H4 (cell line): ENCODE measurements around the gene FAM53A. TPM values are rescaled to one million over a fixed set of nuclear protein-coding genes. Genes with fewer than 3 reads are reported as not detected.
"Not testable (repeated sequence)": the region's sequence is repeated elsewhere in the genome, so short reads cannot be mapped to it uniquely, and the experiment has no call there.

Experiments
- DNase-seq: peaks from one replicate; pipeline ENCODE4 v3.0.0-alpha.2; 2015; ENCODE audit warnings: low spot score
- total RNA-seq: library from RNA; depleted of rRNA; stranded (reverse); fragments of >200 nt; shearing (Covaris generic); gene quantifications from 2 replicates; pipeline ENCODE4 v1.2.3, GENCODE V29; 2014

FAM53A gene
- total RNA-seq, 1 experiment from 2014 or later, result 0.46 TPM

- no peak for DNase-seq
These were observed 61.9 kb downstream of the FAM53A start for GRCh38 chr4:1622238-1622637.

DNA sequence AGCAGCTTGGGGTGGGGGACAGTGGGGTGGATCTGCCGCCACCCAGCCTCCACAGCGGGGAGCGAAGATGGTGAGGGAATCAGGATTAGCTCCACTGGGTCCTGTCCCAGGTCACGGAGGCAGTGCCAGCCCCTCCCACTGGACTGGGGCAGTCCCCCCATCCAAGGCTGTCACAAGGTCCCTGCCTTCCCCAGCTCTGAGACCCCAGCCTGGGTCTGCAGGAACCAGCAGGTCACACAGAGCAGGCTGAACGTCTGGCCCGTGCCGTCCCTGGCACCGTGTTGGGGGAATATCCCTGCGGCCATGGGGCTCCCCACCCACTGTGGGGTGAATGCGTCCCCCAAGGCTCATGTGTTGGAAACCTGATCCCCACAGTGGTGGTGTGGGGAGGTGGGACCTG is 62.6 kb downstream of the FAM53A start:
- DNase-seq, result no peak

DNA sequence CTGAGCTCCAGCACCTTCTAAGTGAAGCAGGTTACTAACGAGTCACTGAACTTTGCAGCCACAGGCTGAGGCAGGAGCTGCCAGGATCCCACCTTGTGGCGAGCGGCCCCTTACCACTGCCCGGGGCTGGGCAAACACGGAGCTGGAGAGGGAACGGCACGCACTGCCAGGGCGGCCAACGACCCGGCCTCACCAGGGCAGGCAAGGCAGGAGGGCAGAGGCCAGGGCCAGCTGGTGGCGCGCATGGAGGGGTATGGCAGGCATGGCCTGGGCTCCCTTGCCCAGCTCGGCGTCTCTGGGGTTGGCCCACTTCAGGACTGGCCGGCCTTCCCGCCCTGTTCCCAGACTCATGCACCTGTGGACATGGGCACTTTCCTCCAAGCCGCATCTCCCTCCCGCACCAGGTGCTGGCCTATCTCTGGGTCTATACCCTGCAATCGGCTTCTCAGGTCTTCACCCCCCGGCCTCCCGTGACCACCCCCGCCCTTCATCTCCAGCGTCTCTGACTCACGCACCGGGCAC is 64.9 kb downstream of the FAM53A start:
- no peak for DNase-seq

- DNase-seq, result no peak
These were observed 65.7 kb downstream of the FAM53A start for GRCh38 chr4:1618438-1618837.

GRCh38 chr4:1616557-1616930 is 67.6 kb downstream of the FAM53A start:
- no peak for DNase-seq

DNA sequence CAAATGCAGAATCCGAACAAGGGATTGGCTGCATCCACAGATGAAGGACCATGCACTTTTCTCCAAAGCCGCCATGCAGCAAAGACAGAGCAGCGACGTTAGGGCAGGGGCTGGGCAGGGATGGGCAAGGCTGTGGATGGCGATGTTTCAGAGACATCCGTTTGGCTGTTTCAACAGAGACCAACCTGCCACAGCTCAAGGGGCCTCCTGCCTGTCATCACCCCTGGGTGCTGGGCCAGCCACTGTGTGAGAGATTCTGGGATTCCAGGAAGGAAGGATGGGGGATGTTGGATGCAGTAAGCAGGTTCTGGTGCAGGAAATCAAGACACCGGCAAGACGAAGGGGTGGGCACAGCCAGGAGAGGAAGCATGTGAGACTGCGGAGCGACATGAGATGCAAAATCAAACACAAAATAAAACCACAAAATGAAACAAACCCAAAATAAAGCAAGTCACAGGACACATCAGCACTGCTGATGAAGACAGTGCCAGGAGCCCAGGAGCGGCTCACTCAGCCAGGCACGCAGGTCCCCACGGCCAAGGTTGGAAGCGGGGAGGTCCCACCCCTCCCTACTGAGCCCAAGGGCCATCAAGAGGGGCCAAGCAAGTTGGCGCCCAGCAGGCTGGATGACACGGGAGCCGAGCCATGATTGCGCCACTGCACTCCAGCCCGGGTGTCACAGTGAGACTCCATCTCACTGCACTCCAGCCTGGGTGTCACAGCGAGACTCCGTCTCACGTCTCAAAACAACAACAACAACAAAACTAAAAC is 68.1 kb downstream of the FAM53A start:
- no peak for DNase-seq

DNA sequence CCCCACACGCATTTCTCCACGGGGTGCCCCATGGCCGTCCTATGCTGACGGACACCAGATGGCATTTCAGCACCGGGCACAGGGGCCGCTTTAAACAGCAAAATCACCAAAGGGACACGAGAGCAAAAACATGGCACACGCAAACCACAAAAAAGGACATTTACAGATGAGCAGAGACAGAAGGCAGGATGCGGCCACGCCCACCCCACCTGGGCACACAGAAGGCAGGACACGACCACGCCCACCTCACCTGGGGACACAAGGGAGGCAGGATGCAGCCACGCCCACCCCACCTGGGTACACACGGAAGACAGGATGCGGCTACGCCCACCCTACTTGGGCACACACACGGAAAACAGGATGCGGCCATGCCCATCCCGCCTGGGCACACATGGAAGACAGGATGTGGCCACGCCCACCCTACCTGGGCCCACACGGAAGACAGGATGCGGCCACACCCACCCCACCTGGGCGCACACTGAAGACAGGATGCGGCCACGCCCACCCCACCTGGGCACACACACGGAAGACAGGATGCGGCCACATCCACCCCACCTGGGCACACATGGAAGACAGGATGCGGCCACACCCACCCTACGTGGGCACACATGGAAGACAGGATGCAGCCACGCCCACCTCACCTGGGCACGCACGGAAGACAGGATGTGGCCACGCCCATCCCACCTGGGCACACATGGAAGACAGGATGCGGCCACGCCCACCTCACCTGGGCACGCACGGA is 69.1 kb downstream of the FAM53A start:
- DNase-seq, result no peak

DNA sequence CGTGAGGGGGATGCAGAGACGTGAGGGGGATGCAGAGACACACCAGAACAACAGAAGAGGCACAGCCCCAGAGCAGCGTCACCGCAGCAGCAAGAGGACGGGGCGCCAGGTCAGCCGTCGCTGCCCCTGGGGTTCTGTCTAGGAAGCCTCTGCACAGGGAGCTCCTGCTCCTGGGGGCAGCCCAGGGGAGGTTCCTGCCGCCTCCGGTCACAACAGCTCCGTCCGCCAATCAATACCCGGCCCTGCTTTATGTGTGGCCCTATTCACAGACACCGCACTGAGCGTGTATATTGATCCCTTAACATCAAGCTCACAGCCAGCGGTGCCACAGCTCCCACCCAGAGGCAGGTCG is 69.6 kb downstream of the FAM53A start:
- no peak for DNase-seq

DNA sequence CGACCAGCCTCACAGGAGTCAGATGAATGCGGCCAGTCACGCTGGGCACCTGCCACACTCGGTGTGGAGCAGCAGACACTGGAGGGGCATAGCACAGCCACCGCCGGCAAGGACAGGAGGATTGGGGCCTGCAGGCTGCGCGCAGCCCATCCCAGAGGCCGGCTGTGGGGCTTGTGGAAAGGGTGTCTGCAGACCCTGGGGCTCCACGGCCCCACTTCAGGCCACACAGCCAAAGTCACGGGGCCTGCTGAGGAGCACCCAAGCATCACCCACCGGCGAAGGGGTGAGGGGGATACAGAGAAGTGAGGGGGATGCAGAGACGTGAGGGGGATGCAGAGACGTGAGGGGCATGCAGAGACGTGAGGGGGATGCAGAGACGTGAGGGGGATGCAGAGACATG is 70.1 kb downstream of the FAM53A start:
- no peak for DNase-seq

- no peak for DNase-seq
These were observed 71.0 kb downstream of the FAM53A start for GRCh38 chr4:1613099-1613495.

GRCh38 chr4:1612278-1613098 is 71.6 kb downstream of the FAM53A start:
- no peak for DNase-seq

DNA sequence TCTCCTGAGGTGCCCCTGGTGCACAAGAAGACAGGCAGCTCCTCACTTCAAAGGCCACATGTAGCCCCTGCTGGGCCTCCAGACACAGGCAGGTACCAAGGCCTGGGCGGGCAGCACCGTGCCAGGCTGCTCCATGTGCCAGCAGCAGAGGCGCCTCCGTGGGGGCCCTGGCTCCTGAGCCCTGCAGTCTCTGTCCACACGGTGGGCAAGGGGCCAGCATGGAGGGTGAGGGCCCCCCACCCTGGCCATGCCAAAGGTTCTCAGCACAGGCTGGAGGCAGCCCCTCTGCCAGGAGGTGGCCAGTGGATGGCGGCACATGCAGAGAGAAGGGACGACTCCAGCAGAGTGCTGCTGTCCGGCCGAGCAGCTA is 72.6 kb downstream of the FAM53A start:
- DNase-seq, result no peak

DNA sequence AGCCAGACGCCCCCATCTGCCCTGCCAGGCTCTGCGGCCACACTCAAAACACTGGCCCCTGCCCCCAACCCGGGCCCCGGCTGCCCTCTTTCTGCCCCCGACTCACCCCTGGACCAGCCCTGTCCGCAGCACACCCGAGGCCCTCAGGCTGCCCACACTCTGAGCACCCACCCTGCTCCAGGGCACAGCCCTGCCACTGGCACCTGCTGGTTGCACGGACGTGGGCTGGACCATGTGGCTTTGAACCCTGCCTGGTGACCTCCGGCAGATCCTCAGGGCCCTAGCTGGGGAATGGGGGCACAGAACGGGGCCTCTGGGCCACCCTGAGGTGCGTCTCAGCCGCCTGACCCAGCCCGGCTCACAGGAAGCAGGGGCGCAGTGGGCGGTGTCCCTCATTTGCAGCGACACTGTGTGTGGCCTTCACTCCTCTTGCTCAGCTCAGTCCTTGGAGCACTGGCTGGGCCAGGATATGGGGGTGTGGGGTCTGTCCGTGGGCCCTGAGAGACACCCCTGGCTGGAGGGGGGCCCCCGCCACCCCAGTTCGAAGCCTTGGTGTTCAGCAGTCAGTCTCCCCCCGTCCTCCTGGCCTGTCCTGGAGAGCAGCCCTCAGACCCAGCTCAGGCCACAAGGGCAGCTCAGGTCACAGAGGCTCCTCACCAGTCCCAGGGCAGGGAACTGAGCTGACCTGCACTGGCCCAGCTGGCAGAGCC is 73.2 kb downstream of the FAM53A start:
- no peak for DNase-seq

DNA sequence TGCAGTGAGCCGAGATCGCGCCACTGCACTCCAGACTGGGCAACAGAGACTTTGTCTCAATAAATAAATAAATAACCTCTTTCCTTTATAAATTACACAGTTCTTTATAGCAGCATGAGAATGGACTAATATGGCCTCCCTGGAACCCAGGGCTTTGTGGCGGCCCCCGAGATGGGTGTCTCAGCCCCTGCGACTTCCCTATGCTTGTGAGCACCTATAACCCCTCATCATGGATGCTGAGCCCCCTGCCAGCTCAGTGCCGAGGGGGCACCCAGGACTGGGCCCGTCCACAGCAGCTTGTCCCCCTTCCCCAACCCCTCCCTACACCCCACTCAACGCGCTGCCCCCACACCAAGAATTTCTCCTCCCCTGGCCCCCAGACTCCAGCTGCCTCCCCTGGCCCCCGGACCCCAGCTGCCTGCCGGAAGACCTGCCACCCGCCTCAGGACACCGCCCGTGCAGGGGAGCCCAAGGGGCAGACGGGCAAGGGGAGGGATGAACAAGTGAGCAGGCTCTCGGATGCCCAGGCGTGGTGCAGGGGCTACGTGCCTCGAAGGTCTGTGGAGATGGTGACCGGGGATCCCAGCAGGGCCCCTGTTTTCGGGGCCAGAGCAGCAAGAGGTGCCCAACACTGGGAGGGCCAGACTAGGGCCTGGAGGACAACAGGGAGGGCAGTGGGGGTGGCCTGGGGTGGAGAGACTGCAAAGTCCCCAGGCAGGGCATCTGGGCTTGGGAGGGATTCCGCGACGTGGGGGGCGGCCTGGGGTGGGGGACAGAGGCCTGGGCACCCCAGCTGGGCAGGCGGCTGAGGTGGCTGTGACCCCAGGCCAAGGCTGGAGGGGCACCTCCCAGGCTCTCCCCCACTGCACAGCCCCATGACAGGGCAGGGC is 74.0 kb downstream of the FAM53A start:
- DNase-seq, result no peak

GRCh38 chr4:1608821-1609500 is 75.2 kb downstream of the FAM53A start:
- DNase-seq, result no peak

DNA sequence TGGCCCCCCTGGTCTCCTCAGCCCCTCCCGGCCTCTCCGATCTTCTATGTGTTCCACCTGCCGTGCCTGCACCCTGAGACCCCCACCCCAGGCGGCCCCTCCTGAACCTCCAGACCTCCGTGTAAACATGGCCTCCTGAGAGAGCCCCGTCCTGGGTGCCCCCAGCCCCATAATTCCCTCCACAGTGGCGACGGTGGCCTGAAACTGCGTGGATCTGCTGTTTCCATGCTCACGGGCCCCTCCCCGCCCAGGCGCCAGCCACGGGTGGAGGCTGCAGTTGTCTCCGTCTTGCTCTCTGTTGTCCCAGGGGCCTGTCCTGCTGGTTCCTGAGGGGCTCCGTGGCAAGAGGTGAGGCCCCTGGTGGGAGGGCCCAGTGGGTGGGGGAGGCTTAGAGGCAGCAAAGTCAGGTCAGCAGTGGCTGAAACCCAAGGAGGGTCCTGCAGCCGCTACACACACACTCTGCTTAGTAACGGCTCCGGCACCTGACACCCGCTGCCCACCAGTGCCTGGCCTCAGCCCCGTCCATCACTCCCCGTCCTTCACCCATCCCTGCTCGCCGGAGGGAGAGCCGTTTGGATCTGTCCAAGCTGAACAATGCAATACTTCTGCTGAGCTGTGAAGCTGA is 75.8 kb downstream of the FAM53A start:
- no peak for DNase-seq

GRCh38 chr4:1607436-1608195 is 76.5 kb downstream of the FAM53A start:
- DNase-seq, result not testable (repeated sequence)

DNA sequence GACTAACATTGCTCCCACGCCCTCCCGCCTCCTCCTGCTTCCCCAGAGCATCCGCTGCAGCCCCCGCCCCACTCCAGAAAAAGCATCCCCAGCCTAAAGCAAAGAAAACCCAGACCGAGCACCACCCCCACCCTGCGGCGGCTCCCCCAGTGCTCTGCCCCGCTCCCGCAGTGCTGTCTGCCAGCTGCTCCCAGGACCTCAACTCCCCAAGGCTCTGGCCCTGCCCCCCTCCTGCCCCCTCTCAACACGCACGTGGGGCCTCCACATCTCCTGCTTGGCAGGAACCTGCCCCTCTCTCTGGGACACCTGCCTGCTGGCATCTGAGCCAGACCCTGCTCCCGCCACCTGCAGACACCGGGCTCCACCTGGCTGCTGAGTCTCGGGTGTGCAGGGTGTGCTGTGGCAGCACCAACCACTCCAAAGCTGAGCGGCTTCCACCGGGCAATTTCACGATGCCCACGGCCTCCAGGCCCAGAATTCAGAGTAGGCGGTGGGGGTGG is 79.4 kb downstream of the FAM53A start:
- DNase-seq, result no peak
